Left cardiac atrium (tissue), 4 donors: Measurements from ENCODE around the gene NAV2. TPM values are rescaled to one million over a fixed set of nuclear protein-coding genes. Genes with fewer than 3 reads are reported as not detected.

Experiments
- ATAC-seq, 2 donors: fragments of 200-7000 bp; cut with Tn5 transposase; one replicate each; pipeline ENCODE4 v1.9.1; 2020; ENCODE audit warnings: mild to moderate bottlenecking in 2 of 2, moderate library complexity in 2 of 2
- DNase-seq: peaks from one replicate; pipeline ENCODE4 v3.0.0-alpha.2; 2020
- intact Hi-C, 2 donors: fragments of 100-400 bp; cut with DNase I; formaldehyde crosslinking; loops; one replicate each; pipeline versions ENCODE4 v1.14.1 to v1.15.1; 2022 to 2023
- total RNA-seq, 2 donors: library from RNA; stranded (reverse); fragmentation: NEBNext Ultra II Directional; extraction: Animal tissue kit (Norgen Biotek cat#: 25700); gene quantifications; one replicate each; pipeline ENCODE4 v1.2.1, GENCODE V29; 2021
- donor health status: DM: no; HTN: yes; CAD: no.
- donor health status: DM: no; HTN: yes; CAD: no; lungs with severe emphysema.
- donor health status: DM: yes; HTN: yes; CAD: no.
- donor health status: Dilated cardiomyopathy.

NAV2 gene
- total RNA-seq, 2 donors from 2014 or later: 12.3 to 15.3 TPM

- intact Hi-C loops: loop anchor here (5.0 to 10.0 kb wide), 2 partner anchors 194 to 416 kb away; no protein-coding TSS in a partner anchor
- DNase-seq: peak; percentile 52
- peak in 1 of 2 donors; percentile 68 for ATAC-seq
These were observed 225.7 kb downstream of the NAV2 start for GRCh38 chr11:19938169-19938856.

GRCh38 chr11:19938866-19939265, 226.2 kb downstream of the NAV2 start:
- DNase-seq (no peak), ATAC-seq (no peak)
- intact Hi-C loops: loop anchor here (5.0 to 10.0 kb wide), 2 partner anchors 193 to 416 kb away; no protein-coding TSS in a partner anchor

GRCh38 chr11:19939415-19939929, 226.8 kb downstream of the NAV2 start:
- intact Hi-C loops: loop anchor here (5.0 to 10.0 kb wide), 2 partner anchors 193 to 415 kb away; no protein-coding TSS in a partner anchor

GRCh38 chr11:19940831-19941230, 228.2 kb downstream of the NAV2 start:
- no peak for ATAC-seq
- intact Hi-C loops: loop anchor here in 1 of 2 donors (10.0 kb wide), 1 partner anchor 194 kb away; no protein-coding TSS in a partner anchor
- DNase-seq: no peak

More at GRCh38 chr11:19939415-19939929, 226.8 kb downstream of the NAV2 start:
- ATAC-seq: no peak
- no peak for DNase-seq

GRCh38 chr11:19946681-19947080, 234.0 kb downstream of the NAV2 start:
- no peak for DNase-seq
- intact Hi-C loops: loop anchor here in 1 of 2 donors (10.0 kb wide), 1 partner anchor 188 kb away; no protein-coding TSS in a partner anchor
- ATAC-seq: peak in 1 of 2 donors; percentile 83

- ATAC-seq: peak in 1 of 2 donors; percentile 70
- intact Hi-C loops: loop anchor here in 1 of 2 donors (10.0 kb wide), 1 partner anchor 187 kb away; no protein-coding TSS in a partner anchor
- no peak for DNase-seq
These were observed 235.0 kb downstream of the NAV2 start for GRCh38 chr11:19947537-19948114.

GRCh38 chr11:19949606-19950005, 237.0 kb downstream of the NAV2 start:
- ATAC-seq: no peak
- no peak for DNase-seq
- intact Hi-C loops: loop anchor here (5.0 to 10.0 kb wide), 5 partner anchors 65 to 185 kb away; no protein-coding TSS in a partner anchor

- ATAC-seq (peak; percentile 5 to 40), DNase-seq (no peak)
- intact Hi-C loops: loop anchor here (2.0 to 10.0 kb wide), 5 partner anchors 63 to 181 kb away; no protein-coding TSS in a partner anchor
These were observed 239.0 kb downstream of the NAV2 start for GRCh38 chr11:19951558-19952115.

GRCh38 chr11:19952116-19952605, 239.5 kb downstream of the NAV2 start:
- no peak for ATAC-seq

GRCh38 chr11:19952911-19953310, 240.3 kb downstream of the NAV2 start:
- ATAC-seq: no peak
- DNase-seq: no peak
- intact Hi-C loops: loop anchor here (2.0 to 10.0 kb wide), 5 partner anchors 62 to 180 kb away; no protein-coding TSS in a partner anchor

More at GRCh38 chr11:19952116-19952605, 239.5 kb downstream of the NAV2 start:
- DNase-seq: no peak
- intact Hi-C loops: loop anchor here (2.0 to 10.0 kb wide), 5 partner anchors 63 to 181 kb away; no protein-coding TSS in a partner anchor

GRCh38 chr11:19953336-19953735, 240.7 kb downstream of the NAV2 start:
- no peak for DNase-seq
- intact Hi-C loops: loop anchor here (2.0 to 10.0 kb wide), 5 partner anchors 61 to 179 kb away; no protein-coding TSS in a partner anchor
- no peak for ATAC-seq

- ATAC-seq: peak; percentile 44 to 73
- intact Hi-C loops: loop anchor here (2.0 to 10.0 kb wide), 5 partner anchors 61 to 179 kb away; no protein-coding TSS in a partner anchor
- DNase-seq: no peak
These were observed 241.3 kb downstream of the NAV2 start for GRCh38 chr11:19953909-19954308.

GRCh38 chr11:19954899-19955298, 242.3 kb downstream of the NAV2 start:
- no peak for DNase-seq
- ATAC-seq: no peak
- intact Hi-C loops: loop anchor here (5.0 to 10.0 kb wide), 4 partner anchors 60 to 160 kb away; no protein-coding TSS in a partner anchor

- no peak for DNase-seq
- intact Hi-C loops: loop anchor here (10.0 kb wide), 3 partner anchors 59 to 159 kb away; no protein-coding TSS in a partner anchor
- peak in 1 of 2 donors; percentile 37 for ATAC-seq
These were observed 243.0 kb downstream of the NAV2 start for GRCh38 chr11:19955660-19956059.

- DNase-seq (no peak), ATAC-seq (no peak)
- intact Hi-C loops: loop anchor here (10.0 kb wide), 3 partner anchors 59 to 159 kb away; no protein-coding TSS in a partner anchor
These were observed 243.6 kb downstream of the NAV2 start for GRCh38 chr11:19956228-19956627.

GRCh38 chr11:19957294-19957943, 244.8 kb downstream of the NAV2 start:
- intact Hi-C loops: loop anchor here (10.0 kb wide), 3 partner anchors 57 to 157 kb away; no protein-coding TSS in a partner anchor
- ATAC-seq: peak in 1 of 2 donors; percentile 61

GRCh38 chr11:19958204-19958603, 245.6 kb downstream of the NAV2 start:
- no peak for ATAC-seq
- no peak for DNase-seq
- intact Hi-C loops: loop anchor here (10.0 kb wide), 3 partner anchors 57 to 157 kb away; no protein-coding TSS in a partner anchor

More at GRCh38 chr11:19957294-19957943, 244.8 kb downstream of the NAV2 start:
- no peak for DNase-seq

- ATAC-seq: no peak
- intact Hi-C loops: loop anchor here (10.0 kb wide), 3 partner anchors 56 to 156 kb away; no protein-coding TSS in a partner anchor
These were observed 246.6 kb downstream of the NAV2 start for GRCh38 chr11:19959210-19959609.

More at GRCh38 chr11:19959210-19959609, 246.6 kb downstream of the NAV2 start:
- DNase-seq: no peak
